Spleen (tissue), 7 donors: ENCODE results near the gene PTPN3.

Source experiments
- POLR2A ChIP-seq, 3 donors: fragments of 450-650 bp; IDR thresholded peaks; one replicate each; pipeline ENCODE4 v1.5.1; 2017; ENCODE audit warnings: antibody characterized with exemption in 3 of 3, mild to moderate bottlenecking in 1 of 3
- POLR2AphosphoS5 ChIP-seq, 3 donors: sonication (generic); formaldehyde crosslinking; IDR thresholded peaks; one replicate each; pipeline ENCODE4 v1.5.1; 2017; ENCODE audit warnings: antibody characterized with exemption in 3 of 3
- TF ChIP-seq, protein P1 (sequence below), 11 experiments: fragments of 200-600 bp in 7 of 11; fragments of 450-650 bp in 4 of 11; sonication (generic) in 4 of 11; IDR thresholded peaks in 8 of 11; conservative IDR thresholded peaks in 3 of 11; 1 replicate in 7 of 11; 2 replicates in 4 of 11; pipeline versions ENCODE4 v1.4.0 to v1.8.0; 2016 to 2021; ENCODE audit warnings: antibody characterized with exemption in 11 of 11, inconsistent platforms in 4 of 11, mild to moderate bottlenecking in 1 of 11
- donor health status: DM: no; HTN: no; CAD: no; lungs with moderate emphysema.
- donor health status: DM: no; HTN: no; CAD: no.
- donor health status: DM: no; HTN: no; CAD: no.

DNA sequence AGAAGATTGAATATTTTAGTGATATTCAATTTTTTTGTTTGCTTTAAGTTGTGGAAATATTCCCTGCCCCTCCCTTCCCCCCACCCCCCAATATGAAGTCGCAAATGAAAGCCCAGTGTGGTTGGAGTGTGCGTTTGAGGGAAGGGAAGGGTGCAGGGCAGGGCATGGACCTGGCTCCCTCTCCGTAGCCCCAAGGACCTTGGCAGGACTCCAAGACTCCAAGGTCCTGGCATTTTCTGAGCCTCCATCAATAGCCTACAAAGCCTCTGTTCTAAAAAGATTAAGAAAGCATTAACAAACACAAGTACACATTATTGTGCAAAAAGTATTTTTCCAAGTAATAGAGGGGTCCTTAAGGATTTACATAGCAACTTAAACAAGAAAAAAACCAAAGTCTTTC is 38.8 kb upstream of the PTPN3 start:
- TF ChIP-seq POLR2AphosphoS5 (IDR thresholded peaks at IDR 0.05) (no peak), POLR2A (IDR thresholded peaks at IDR 0.05) (no peak)
- TF ChIP-seq, protein P1, sequence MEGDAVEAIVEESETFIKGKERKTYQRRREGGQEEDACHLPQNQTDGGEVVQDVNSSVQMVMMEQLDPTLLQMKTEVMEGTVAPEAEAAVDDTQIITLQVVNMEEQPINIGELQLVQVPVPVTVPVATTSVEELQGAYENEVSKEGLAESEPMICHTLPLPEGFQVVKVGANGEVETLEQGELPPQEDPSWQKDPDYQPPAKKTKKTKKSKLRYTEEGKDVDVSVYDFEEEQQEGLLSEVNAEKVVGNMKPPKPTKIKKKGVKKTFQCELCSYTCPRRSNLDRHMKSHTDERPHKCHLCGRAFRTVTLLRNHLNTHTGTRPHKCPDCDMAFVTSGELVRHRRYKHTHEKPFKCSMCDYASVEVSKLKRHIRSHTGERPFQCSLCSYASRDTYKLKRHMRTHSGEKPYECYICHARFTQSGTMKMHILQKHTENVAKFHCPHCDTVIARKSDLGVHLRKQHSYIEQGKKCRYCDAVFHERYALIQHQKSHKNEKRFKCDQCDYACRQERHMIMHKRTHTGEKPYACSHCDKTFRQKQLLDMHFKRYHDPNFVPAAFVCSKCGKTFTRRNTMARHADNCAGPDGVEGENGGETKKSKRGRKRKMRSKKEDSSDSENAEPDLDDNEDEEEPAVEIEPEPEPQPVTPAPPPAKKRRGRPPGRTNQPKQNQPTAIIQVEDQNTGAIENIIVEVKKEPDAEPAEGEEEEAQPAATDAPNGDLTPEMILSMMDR (IDR thresholded peaks at IDR 0.05 in 8 of 11, conservative IDR thresholded peaks at IDR 0.05 in 3 of 11): no peak
